Activated T-cell treated with anti-CD3 and anti-CD28 coated beads, Interleukin-2, amount 50 U/mL, for 4 hours (primary cell): Measurements from ENCODE around the gene EVL. TPM values are rescaled to one million over a fixed set of nuclear protein-coding genes. Genes with fewer than 3 reads are reported as not detected.
A peak's percentile ranks its signal among the peaks of the same experiment; 100 is the strongest.
"Not testable (repeated sequence)": the region's sequence is repeated elsewhere in the genome, so short reads cannot be mapped to it uniquely, and the experiment has no call there.

Experiments used
- ATAC-seq, 2 donors: fragments of 200-7000 bp; cut with Tn5 transposase; one replicate each; pipeline ENCODE4 v1.10.0; 2021
- DNase-seq: peaks from one replicate; pipeline ENCODE4 v3.0.0-alpha.2; 2020
- H3K27me3 Mint-ChIP-seq: one replicate; pipeline ENCODE4 v1.8.0; 2021; ENCODE audit warnings: low read depth, mixed read lengths
- H3K36me3 Mint-ChIP-seq: one replicate; pipeline ENCODE4 v1.8.0; 2022; ENCODE audit warnings: mixed read lengths; ENCODE audit not compliant: insufficient read depth
- H3K4me1 Mint-ChIP-seq: one replicate; pipeline ENCODE4 v1.8.0; 2021; ENCODE audit warnings: low read depth, mixed read lengths
- H3K4me3 Mint-ChIP-seq: one replicate; pipeline ENCODE4 v1.8.0; 2021; ENCODE audit warnings: mild to moderate bottlenecking, moderate library complexity, mixed read lengths
- H3K9me3 Mint-ChIP-seq: one replicate; pipeline ENCODE4 v1.8.0; 2021; ENCODE audit warnings: mixed read lengths
- total RNA-seq, 3 donors: library from RNA; stranded (reverse); gene quantifications; one replicate each; pipeline ENCODE4 v1.2.1, GENCODE V29; 2021

EVL gene
- total RNA-seq, 3 donors from 2014 or later, result 79.4 to 112 (median 107) TPM

DNA sequence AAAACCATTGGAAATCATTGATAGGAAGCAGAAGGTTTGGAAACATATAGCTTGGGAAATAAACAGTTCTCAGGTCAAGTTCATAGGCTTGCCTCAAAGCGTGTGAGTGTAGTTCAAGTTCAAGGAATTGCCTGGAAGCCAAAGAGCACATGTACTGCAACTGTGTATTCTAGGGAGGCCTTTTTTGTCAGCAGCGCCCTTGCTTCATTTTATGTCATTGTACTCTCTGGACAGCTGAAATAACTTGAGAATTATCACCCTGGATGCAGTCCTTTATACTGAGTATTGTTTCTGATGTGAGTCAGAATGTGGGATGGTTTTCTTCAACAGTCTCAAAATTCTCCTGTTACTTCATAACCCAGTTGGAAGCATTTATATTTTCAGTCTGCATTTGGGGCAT lies 16.0 kb upstream of the EVL start:
- H3K36me3 Mint-ChIP-seq, result no peaks in the 10 kb centered on the region
- ATAC-seq (no peak), DNase-seq (no peak)
- peaks cover 15% of the 10 kb centered on the region for H3K4me1 Mint-ChIP-seq
- H3K27me3 Mint-ChIP-seq, result no peaks in the 10 kb centered on the region
- H3K4me3 Mint-ChIP-seq, result no peak overlapping the region
- no peaks in the 10 kb centered on the region for H3K9me3 Mint-ChIP-seq

DNA sequence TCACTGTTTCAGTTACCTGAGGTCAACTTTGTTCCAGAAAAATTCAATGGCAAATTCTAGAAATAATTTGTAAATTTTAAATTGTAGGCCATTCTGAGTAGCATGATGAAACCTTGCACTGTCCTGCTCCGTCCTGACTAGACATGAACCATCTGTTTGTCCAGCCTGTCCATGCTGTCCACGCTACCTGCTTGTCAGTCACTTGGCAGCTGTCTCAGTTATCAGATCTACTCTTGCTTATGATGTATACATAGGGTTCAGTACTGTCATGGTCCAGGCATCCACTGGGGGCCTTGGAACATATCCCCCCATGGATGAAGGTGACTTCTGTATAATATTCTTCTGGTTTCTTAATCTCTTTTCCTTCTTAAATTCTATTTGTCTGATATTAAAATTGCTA lies 14.1 kb upstream of the EVL start:
- no peak overlapping the region for H3K4me3 Mint-ChIP-seq
- ATAC-seq, result no peak
- no peaks in the 10 kb centered on the region for H3K9me3 Mint-ChIP-seq
- peaks cover 15% of the 10 kb centered on the region for H3K4me1 Mint-ChIP-seq
- no peaks in the 10 kb centered on the region for H3K36me3 Mint-ChIP-seq
- no peak for DNase-seq
- no peaks in the 10 kb centered on the region for H3K27me3 Mint-ChIP-seq

DNA sequence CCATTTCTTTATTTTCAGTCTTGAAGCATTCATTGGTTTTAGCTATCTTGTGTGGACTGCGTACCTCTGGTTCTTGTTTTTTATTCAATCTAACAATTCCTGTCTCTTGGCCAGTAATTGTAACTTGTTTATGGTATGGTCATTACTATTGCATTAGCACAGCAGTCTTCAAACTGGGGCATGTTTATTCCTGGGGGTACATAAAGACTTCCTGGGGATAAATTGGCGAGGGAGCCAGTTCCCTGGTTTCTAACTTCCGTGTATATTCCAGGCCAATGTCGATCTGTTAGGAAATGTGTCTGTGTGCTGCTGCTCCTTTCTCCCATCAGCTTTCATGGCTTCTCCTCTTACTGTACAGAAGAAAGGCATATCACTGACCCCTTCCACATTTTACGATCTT lies 13.7 kb upstream of the EVL start:
- H3K4me1 Mint-ChIP-seq, result peaks cover 15% of the 10 kb centered on the region
- no peak for DNase-seq
- no peak overlapping the region for H3K4me3 Mint-ChIP-seq
- H3K36me3 Mint-ChIP-seq, result no peaks in the 10 kb centered on the region
- ATAC-seq, result no peak
- no peaks in the 10 kb centered on the region for H3K9me3 Mint-ChIP-seq
- H3K27me3 Mint-ChIP-seq, result no peaks in the 10 kb centered on the region

DNA sequence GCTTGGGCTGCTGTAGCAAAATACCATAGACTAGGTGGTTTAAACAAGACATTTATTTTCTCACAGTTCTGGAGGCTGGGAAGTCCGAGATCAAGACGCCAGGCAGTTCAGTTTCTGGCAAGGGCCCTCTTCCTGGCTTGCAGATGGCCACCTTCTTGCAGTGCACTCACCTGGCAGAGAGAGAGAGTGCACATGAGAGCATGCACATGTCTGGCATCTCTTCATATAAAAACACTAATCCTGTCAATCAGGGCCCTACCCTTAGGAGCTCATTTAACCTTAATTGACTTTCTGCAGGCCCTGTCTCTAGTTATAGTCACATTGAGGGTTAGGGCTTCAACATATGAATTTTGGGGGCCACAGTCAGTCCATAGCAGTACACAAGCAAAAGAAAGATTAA lies 12.4 kb upstream of the EVL start:
- Mint-ChIP-seq H3K4me3 (no peak overlapping the region), H3K4me1 (peaks cover 27% of the 10 kb centered on the region), H3K27me3 (no peaks in the 10 kb centered on the region), H3K9me3 (no peaks in the 10 kb centered on the region), H3K36me3 (no peaks in the 10 kb centered on the region)
- ATAC-seq (no peak), DNase-seq (no peak)

DNA sequence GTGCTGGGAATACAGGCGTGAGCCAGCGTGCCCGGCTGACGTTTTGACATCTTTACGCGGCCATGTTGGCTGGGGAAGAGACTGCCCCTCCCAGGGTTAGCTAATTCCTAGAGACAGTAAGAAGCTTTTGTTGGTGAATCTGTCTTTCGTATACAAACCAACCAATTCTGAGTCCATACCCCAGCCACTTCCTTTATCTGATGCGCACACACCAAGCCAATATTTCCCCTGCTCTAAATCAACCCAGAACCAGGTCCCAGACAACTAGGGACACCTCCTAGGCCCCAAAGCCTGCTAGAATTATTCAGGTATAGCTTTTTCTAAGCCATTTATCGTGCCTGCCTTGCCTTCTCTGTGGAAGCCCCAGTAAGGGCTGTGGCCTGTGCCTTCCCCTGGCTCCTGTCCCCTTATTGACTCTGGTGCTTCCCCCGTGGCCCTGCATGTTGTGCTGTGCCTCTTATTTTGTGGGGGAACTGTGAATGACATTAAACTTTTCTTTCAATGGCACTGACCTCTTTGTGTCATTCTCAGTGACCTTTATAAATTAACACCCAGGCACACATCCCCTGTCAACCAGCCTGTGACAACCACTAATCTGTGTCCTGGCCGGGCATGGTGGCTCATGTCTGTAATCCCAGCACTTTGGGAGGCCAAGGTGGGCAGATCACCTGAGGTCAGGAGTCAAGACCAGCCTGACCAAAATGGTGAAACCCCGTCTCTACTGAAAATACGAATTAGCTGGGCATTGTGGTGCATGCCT lies 10.7 kb upstream of the EVL start:
- H3K27me3 Mint-ChIP-seq, result no peaks in the 10 kb centered on the region
- ATAC-seq (no peak), DNase-seq (no peak)
- peaks cover 32% of the 10 kb centered on the region for H3K4me1 Mint-ChIP-seq
- no peaks in the 10 kb centered on the region for H3K36me3 Mint-ChIP-seq
- no peaks in the 10 kb centered on the region for H3K9me3 Mint-ChIP-seq
- H3K4me3 Mint-ChIP-seq, result no peak overlapping the region

DNA sequence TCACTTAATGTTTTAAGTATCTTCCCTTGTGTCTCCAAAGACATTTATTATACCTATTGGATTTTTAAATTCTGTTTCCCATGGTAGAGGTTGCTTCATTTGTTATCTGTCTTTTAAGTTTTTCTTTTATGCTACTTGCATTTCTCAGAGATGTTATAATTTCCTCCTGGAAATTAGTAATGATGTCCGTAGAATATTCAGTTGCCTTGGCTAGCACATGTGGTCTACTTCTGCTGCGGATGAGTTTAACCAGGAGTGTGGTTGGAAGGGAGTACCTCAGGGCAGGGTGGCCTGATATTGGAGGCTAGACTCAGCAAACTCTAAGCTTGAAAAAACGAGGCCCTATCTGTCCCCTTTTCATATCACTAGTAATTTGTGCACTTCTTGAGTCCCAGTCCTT lies 8.8 kb upstream of the EVL start:
- H3K36me3 Mint-ChIP-seq, result no peaks in the 10 kb centered on the region
- peaks cover 46% of the 10 kb centered on the region for H3K4me1 Mint-ChIP-seq

DNA sequence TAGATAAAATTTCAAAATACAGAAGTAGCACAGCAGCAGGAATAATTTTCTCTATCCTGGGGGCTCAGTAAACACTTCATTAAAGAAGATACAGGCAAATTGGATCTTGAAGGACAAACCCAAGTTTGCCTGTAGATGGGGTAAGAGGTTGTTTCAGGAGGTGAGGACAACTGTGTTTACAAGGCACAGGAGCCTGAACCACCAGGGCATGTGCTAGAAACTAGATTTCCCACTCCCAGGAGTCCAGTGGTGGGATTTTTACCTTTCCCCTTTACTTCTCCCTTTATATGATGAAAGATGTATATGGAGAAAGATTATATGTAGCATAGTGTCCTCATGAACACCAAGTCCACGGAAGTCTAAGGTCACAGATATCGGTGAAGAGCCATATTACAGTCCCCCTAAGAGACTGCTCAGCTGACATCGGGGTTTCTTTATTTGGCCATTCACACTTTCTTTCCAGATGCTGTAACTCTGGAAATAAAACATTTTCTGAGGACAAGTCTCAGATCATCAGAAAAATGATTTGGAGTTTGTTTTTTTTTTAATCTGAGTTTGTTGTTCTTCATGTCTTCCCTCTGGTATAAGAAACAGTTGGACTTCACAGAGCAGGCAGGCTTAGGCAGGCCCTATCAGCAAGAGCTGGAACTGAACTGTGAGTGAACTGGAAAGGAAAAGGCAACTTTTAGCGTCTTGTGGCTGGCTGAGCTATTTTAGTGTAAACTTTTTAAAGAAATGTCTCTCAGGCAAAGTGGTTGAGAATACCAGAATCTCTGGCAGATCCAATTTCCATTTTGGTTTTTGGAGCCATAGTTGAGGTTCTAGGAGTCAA lies 8.0 kb upstream of the EVL start:
- Mint-ChIP-seq H3K36me3 (no peaks in the 10 kb centered on the region), H3K9me3 (no peaks in the 10 kb centered on the region), H3K27me3 (no peaks in the 10 kb centered on the region), H3K4me3 (no peak overlapping the region), H3K4me1 (peaks cover 53% of the 10 kb centered on the region)
- ATAC-seq (peak; percentile 51 to 63), DNase-seq (no peak)

More for the DNA sequence above, 8.8 kb upstream of the EVL start:
- Mint-ChIP-seq H3K27me3 (no peaks in the 10 kb centered on the region), H3K9me3 (no peaks in the 10 kb centered on the region), H3K4me3 (no peak overlapping the region)
- DNase-seq (no peak), ATAC-seq (no peak)

DNA sequence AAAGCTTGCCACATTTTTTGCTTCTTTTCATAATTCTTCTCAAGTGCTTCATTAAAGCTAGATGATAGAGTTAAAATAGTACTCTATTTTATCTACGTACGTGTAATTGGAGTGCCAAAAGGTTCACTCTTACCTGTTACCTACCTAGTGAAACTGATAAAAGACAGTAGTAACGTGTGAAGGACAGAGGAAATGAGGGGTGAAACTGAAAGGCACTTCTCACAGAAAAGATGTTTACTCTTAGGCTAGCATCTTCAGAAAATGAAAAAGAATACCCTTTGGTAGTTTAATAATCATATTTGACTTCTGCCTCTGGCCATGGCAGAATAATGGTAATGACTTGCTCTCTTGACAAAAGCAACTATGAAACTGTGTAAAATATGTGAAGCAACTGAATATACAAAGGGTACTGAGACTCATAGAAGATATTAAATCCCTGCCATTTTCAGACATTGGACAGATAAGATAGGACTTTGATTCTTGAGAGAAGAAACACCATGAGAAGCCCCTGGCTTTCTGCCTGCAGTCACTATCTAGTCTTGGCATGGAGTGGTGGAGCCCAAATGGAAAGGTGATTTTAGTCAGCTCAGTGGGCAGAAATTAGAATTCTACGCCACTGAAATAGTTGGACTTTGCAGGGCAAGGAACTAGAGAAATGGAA lies 6.3 kb upstream of the EVL start:
- no peaks in the 10 kb centered on the region for H3K9me3 Mint-ChIP-seq
- peak overlapping the region; percentile 37 for H3K4me3 Mint-ChIP-seq
- H3K4me1 Mint-ChIP-seq, result peaks cover 70% of the 10 kb centered on the region
- ATAC-seq (peak; percentile 39 to 46), DNase-seq (no peak)
- no peaks in the 10 kb centered on the region for H3K36me3 Mint-ChIP-seq
- H3K27me3 Mint-ChIP-seq, result no peaks in the 10 kb centered on the region

DNA sequence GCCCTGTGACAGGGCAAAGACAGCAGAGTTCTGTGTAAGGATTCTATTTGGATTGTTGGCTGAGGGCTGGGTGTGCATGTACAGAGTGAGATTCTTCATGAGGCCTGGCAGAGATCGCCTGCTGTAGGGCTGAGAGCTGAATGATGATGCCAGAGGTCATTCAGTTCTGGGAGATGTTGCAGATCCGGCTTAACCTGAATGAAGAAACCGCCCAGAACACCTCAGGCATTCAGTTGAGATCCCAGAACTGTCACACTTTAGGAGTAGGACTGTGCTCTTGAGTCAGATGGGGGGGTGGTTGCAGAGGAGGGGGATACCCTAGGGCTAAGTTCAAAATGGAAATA lies 5.8 kb upstream of the EVL start:
- H3K36me3 Mint-ChIP-seq, result no peaks in the 10 kb centered on the region
- peak overlapping the region; percentile 37 for H3K4me3 Mint-ChIP-seq
- H3K9me3 Mint-ChIP-seq, result no peaks in the 10 kb centered on the region
- H3K4me1 Mint-ChIP-seq, result peaks cover 75% of the 10 kb centered on the region
- H3K27me3 Mint-ChIP-seq, result no peaks in the 10 kb centered on the region
- no peak for ATAC-seq
- no peak for DNase-seq

DNA sequence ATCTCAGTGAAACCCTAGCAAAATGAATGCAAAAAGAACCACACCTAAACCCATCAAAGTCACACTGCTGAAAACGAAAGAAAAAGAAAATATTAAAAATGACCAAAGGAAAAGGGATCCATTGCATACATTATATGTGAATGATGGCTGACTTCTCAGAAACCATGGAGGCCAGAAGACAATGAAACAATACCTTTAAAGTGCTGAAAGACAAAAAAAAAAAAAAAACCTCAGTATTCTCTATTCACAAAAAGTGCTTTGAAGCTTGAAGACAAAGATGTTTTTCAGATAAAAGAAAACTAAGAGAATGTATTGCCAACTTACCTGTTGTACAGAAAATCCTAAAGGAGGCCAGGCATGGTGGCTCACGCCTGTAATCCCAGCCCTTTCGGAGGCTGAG lies 4.5 kb upstream of the EVL start:
- Mint-ChIP-seq H3K9me3 (no peaks in the 10 kb centered on the region), H3K27me3 (no peaks in the 10 kb centered on the region), H3K4me3 (peak overlapping the region; percentile 42), H3K4me1 (peaks cover 89% of the 10 kb centered on the region), H3K36me3 (no peaks in the 10 kb centered on the region)
- ATAC-seq (no peak), DNase-seq (no peak)

DNA sequence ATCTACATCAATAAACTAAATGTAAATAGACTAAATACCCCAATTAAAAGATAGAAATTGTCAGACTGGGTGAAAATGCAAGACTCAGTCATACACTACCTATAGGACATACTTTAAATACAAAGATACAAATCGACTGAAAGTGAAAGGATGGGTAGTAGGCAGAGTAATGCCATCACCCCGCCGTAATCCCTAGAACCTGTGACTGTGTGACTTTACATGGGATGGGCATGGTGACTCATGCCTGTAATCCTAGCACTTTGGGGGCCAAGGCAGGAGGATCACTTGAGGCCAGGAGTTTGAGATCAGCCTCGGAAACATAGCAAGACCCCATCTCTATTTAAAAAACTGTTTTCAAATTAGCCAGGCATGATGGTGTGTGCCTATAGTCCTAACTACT lies 2.6 kb upstream of the EVL start:
- no peak for DNase-seq
- H3K27me3 Mint-ChIP-seq, result no peaks in the 10 kb centered on the region
- H3K36me3 Mint-ChIP-seq, result no peaks in the 10 kb centered on the region
- peak; percentile 25 to 35 for ATAC-seq
- H3K4me3 Mint-ChIP-seq, result peak overlapping the region; percentile 74
- peaks cover 95% of the 10 kb centered on the region for H3K4me1 Mint-ChIP-seq
- H3K9me3 Mint-ChIP-seq, result no peaks in the 10 kb centered on the region

DNA sequence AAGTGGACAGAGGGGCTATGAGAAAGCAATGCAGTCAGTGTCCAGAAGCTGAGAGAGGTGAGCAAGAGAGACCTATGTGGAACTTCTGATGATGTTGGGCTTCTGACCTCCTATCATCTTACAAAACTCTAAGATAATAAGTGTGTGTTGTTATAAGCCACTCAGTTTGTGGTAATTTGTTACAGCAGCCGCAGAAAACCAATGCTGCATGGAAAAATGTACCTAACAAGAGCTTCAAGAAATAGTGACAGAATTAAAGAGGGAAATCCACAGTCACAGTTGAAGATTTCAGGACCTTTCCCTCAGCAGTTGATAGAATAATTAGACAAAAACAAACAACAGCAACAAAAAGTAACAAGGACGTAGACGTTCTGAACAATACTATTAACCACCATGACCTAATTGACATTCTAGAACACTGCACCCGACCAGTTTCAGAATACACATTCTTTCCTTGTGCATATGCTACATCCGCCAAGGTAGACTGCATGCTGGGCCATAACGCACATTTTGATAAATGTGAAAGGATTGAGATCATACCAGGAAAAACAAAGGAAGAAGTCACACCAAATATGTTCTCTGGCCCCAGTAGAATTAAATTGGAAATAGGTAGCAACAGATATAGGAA lies 1.8 kb upstream of the EVL start:
- H3K9me3 Mint-ChIP-seq, result no peaks in the 10 kb centered on the region
- no peak for DNase-seq
- H3K27me3 Mint-ChIP-seq, result no peaks in the 10 kb centered on the region
- H3K4me3 Mint-ChIP-seq, result peak overlapping the region; percentile 74
- peaks cover 1% of the 10 kb centered on the region for H3K36me3 Mint-ChIP-seq
- ATAC-seq, result no peak
- peaks cover 96% of the 10 kb centered on the region for H3K4me1 Mint-ChIP-seq

DNA sequence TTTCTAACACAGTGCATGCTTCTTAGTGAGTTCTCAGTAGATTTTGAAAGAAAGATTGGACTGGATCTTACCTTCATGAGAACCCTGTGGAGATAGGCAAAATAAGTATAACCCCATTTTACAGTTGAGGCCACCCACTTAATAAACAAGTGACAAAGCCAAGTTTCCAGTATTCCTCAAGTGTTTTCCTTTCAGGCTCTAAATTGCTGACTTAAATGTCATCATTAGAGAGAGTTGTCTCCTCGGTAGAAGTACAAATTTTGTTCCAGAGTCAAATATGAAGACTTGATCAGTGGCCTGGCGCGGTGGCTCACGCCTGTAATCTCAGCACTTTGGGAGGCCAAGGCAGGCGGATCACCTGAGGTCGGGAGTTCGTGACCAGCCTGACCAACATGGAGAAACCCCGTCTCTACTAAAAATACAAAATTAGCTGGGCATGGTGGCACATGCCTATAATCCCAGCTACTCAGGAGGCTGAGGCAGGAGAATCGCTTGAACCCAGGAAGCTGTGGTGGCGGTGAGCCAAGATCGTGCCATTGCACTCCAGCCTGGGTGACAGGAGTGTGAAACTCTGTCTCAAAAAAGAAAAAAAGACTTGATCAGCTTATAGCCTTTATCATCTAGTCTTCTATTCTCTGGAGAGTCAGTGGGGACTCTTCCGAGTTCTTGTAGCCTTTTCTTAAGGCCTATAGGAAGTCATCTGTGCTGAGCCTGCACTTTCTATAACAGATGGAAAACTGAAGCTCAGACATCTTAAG lies 708 bp upstream of the EVL start:
- peaks cover 96% of the 10 kb centered on the region for H3K4me1 Mint-ChIP-seq
- DNase-seq, ATAC-seq, H3K9me3 Mint-ChIP-seq, H3K36me3 Mint-ChIP-seq, H3K27me3 Mint-ChIP-seq: not testable (repeated sequence)
- peak overlapping the region; percentile 83 for H3K4me3 Mint-ChIP-seq
